Measurements from ENCODE around the gene ROR2.

- no peak for TF ChIP-seq ZZZ3 (CRISPR knock-in tag; IDR thresholded peaks at IDR 0.05; ENCODE audit: borderline replicate concordance)
- no peak for TF ChIP-seq KLF13 (CRISPR knock-in tag; IDR thresholded peaks at IDR 0.05)
- no peak for TF ChIP-seq CBFB (CRISPR knock-in tag; IDR thresholded peaks at IDR 0.05)
- no peak for TF ChIP-seq CHD2 (IDR thresholded peaks at IDR 0.05; ENCODE audit: low read depth, low read length)
- no peak for TF ChIP-seq TCF7 (IDR thresholded peaks at IDR 0.05; ENCODE audit: low read depth)
- no peak for TF ChIP-seq ZNF280B (CRISPR knock-in tag; IDR thresholded peaks at IDR 0.05; ENCODE audit: borderline replicate concordance)
- TF ChIP-seq CBX5 (CRISPR knock-in tag; IDR thresholded peaks at IDR 0.05; ENCODE audit: borderline replicate concordance), result no peak
- TF ChIP-seq, protein P1, sequence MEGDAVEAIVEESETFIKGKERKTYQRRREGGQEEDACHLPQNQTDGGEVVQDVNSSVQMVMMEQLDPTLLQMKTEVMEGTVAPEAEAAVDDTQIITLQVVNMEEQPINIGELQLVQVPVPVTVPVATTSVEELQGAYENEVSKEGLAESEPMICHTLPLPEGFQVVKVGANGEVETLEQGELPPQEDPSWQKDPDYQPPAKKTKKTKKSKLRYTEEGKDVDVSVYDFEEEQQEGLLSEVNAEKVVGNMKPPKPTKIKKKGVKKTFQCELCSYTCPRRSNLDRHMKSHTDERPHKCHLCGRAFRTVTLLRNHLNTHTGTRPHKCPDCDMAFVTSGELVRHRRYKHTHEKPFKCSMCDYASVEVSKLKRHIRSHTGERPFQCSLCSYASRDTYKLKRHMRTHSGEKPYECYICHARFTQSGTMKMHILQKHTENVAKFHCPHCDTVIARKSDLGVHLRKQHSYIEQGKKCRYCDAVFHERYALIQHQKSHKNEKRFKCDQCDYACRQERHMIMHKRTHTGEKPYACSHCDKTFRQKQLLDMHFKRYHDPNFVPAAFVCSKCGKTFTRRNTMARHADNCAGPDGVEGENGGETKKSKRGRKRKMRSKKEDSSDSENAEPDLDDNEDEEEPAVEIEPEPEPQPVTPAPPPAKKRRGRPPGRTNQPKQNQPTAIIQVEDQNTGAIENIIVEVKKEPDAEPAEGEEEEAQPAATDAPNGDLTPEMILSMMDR (CRISPR knock-in tag; IDR thresholded peaks at IDR 0.05), result no peak
- TF ChIP-seq, protein P2, sequence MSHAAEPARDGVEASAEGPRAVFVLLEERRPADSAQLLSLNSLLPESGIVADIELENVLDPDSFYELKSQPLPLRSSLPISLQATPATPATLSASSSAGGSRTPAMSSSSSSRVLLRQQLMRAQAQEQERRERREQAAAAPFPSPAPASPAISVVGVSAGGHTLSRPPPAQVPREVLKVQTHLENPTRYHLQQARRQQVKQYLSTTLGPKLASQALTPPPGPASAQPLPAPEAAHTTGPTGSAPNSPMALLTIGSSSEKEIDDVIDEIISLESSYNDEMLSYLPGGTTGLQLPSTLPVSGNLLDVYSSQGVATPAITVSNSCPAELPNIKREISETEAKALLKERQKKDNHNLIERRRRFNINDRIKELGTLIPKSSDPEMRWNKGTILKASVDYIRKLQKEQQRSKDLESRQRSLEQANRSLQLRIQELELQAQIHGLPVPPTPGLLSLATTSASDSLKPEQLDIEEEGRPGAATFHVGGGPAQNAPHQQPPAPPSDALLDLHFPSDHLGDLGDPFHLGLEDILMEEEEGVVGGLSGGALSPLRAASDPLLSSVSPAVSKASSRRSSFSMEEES (CRISPR knock-in tag; IDR thresholded peaks at IDR 0.05), result no peak
- no peak for TF ChIP-seq ZBTB33 (CRISPR knock-in tag; IDR thresholded peaks at IDR 0.05)
Measured at GRCh38 chr9:91885746-91886413, 64.1 kb downstream of the ROR2 start.
